HUES48 (cell line): ENCODE measurements around the gene ETV6.
"Not testable (repeated sequence)": the region's sequence is repeated elsewhere in the genome, so short reads cannot be mapped to it uniquely, and the experiment has no call there.

ENCODE experiments used
- H3K27ac ChIP-seq: one replicate; pipeline ENCODE4 v1.7.0; 2013; ENCODE audit warnings: low read depth, low read length, inconsistent platforms
- H3K27me3 ChIP-seq: 2 replicates; pipeline ENCODE4 v1.6.1; 2013; ENCODE audit warnings: mild to moderate bottlenecking, low read length; ENCODE audit not compliant: control insufficient read depth, insufficient read depth
- H3K36me3 ChIP-seq: 2 replicates; pipeline ENCODE4 v1.6.1; 2013; ENCODE audit warnings: low read length; ENCODE audit not compliant: control insufficient read depth, insufficient read depth
- H3K4me1 ChIP-seq: 2 replicates; pipeline ENCODE4 v1.6.1; 2013; ENCODE audit warnings: mild to moderate bottlenecking, low read length; ENCODE audit not compliant: control insufficient read depth, insufficient read depth
- H3K4me3 ChIP-seq: 2 replicates; pipeline ENCODE4 v1.5.1; 2013; ENCODE audit warnings: mild to moderate bottlenecking, low read depth, low read length
- H3K9ac ChIP-seq: 2 replicates; pipeline ENCODE4 v1.6.1; 2013; ENCODE audit warnings: mild to moderate bottlenecking, low read depth, low read length, moderate library complexity
- H3K9me3 ChIP-seq: 2 replicates; pipeline ENCODE4 v1.6.1; 2013; ENCODE audit warnings: low read length; ENCODE audit not compliant: control insufficient read depth, insufficient read depth

ETV6 gene

GRCh38 chr12:11668611-11669010 lies 19.1 kb downstream of the ETV6 start:
- no peaks in the 10 kb centered on the region for H3K9me3 ChIP-seq
- peaks cover 22% of the 10 kb centered on the region for H3K4me1 ChIP-seq
- no peak overlapping the region for H3K4me3 ChIP-seq
- H3K27ac ChIP-seq: no peak overlapping the region
- H3K9ac ChIP-seq: no peak overlapping the region
- H3K36me3 ChIP-seq: no peaks in the 10 kb centered on the region
- no peaks in the 10 kb centered on the region for H3K27me3 ChIP-seq

DNA sequence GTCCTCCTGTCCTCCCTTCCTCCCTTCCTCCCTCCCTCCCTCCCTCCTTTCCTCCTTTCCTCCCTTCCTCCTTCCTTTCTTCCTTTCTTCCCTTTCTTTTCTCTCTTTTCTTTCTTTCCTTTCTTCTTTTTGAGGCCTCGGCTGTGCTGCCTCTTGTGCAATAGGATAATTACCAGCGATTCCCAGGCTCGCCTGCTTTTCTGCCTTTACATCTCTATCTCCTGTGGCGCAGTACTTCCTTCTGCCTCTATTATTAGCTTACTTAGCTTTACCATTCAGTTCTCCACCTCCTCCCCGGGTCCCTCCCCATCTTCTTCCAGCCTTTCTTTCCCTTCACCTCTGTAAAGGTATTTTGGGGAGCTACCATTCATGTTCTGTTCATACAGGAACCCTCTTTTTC lies 19.9 kb downstream of the ETV6 start:
- H3K27me3 ChIP-seq: no peaks in the 10 kb centered on the region
- H3K4me3 ChIP-seq: no peak overlapping the region
- no peaks in the 10 kb centered on the region for H3K36me3 ChIP-seq
- no peak overlapping the region for H3K9ac ChIP-seq
- H3K27ac ChIP-seq: no peak overlapping the region
- H3K9me3 ChIP-seq: no peaks in the 10 kb centered on the region
- H3K4me1 ChIP-seq: peaks cover 22% of the 10 kb centered on the region

- H3K27me3 ChIP-seq: no peaks in the 10 kb centered on the region
- H3K27ac ChIP-seq: no peak overlapping the region
- H3K9ac ChIP-seq: no peak overlapping the region
- H3K36me3 ChIP-seq: no peaks in the 10 kb centered on the region
- H3K9me3 ChIP-seq: no peaks in the 10 kb centered on the region
- no peak overlapping the region for H3K4me3 ChIP-seq
- peaks cover 11% of the 10 kb centered on the region for H3K4me1 ChIP-seq
Measured at GRCh38 chr12:11672256-11673191, 23.1 kb downstream of the ETV6 start.

GRCh38 chr12:11673666-11674461 lies 24.4 kb downstream of the ETV6 start:
- H3K9me3 ChIP-seq: no peaks in the 10 kb centered on the region
- no peak overlapping the region for H3K9ac ChIP-seq
- H3K36me3 ChIP-seq: no peaks in the 10 kb centered on the region
- H3K4me1 ChIP-seq: peaks cover 10% of the 10 kb centered on the region
- H3K4me3 ChIP-seq: no peak overlapping the region
- no peaks in the 10 kb centered on the region for H3K27me3 ChIP-seq
- no peak overlapping the region for H3K27ac ChIP-seq

GRCh38 chr12:11674894-11675390 lies 25.5 kb downstream of the ETV6 start:
- Histone ChIP-seq H3K27ac (no peak overlapping the region), H3K4me3 (no peak overlapping the region), H3K4me1 (peaks cover 7% of the 10 kb centered on the region), H3K9me3 (no peaks in the 10 kb centered on the region), H3K27me3 (no peaks in the 10 kb centered on the region), H3K36me3 (no peaks in the 10 kb centered on the region), H3K9ac (no peak overlapping the region)

DNA sequence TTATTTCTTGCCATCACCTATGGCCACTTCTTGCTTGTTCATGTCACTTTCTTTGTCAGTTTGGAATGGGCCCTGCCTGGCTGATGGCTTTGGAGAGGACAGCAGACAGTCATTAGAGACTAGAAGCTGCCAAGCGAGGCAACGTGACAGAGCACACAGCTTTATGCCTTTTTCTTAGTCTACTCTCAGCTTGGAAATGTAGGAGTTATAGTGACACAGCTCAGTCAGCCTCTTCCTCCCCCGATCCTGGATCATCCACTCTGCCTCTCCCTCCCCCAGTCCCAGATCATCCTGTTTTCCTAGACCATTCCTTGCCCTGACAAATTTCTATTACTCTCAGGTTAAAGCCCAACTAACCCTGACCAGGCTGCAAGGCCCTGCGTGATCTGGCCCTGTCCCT lies 26.6 kb downstream of the ETV6 start:
- H3K4me1 ChIP-seq: peaks cover 7% of the 10 kb centered on the region
- H3K4me3 ChIP-seq: no peak overlapping the region
- no peak overlapping the region for H3K27ac ChIP-seq

GRCh38 chr12:11677093-11677492 lies 27.6 kb downstream of the ETV6 start:
- H3K4me3 ChIP-seq: no peak overlapping the region
- no peak overlapping the region for H3K27ac ChIP-seq
- H3K36me3 ChIP-seq: no peaks in the 10 kb centered on the region
- peaks cover 7% of the 10 kb centered on the region for H3K4me1 ChIP-seq
- no peak overlapping the region for H3K9ac ChIP-seq
- no peaks in the 10 kb centered on the region for H3K9me3 ChIP-seq
- no peaks in the 10 kb centered on the region for H3K27me3 ChIP-seq

More for the DNA sequence above, 26.6 kb downstream of the ETV6 start:
- Histone ChIP-seq H3K9ac (no peak overlapping the region), H3K9me3 (no peaks in the 10 kb centered on the region), H3K27me3 (no peaks in the 10 kb centered on the region), H3K36me3 (no peaks in the 10 kb centered on the region)

DNA sequence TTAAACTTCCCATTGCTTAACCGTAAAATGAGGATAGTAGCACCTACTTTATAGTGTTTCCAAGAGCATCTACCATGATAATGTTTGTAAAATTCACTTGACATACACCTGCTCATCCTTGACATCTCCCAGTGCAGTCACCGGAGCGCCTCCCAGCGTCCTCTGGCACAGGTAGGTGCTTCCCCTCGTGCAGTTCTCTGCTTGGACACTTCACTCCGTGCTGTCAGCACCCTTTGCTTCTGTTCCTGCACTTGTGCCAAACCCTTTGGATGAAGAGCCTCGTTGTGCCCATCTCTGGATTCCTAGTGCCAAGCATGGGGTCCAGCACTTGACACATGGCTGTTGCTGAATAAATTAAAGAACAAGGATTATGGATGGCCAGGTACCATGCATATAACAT lies 28.3 kb downstream of the ETV6 start:
- no peak overlapping the region for H3K4me3 ChIP-seq
- H3K9me3 ChIP-seq: no peaks in the 10 kb centered on the region
- no peaks in the 10 kb centered on the region for H3K27me3 ChIP-seq

DNA sequence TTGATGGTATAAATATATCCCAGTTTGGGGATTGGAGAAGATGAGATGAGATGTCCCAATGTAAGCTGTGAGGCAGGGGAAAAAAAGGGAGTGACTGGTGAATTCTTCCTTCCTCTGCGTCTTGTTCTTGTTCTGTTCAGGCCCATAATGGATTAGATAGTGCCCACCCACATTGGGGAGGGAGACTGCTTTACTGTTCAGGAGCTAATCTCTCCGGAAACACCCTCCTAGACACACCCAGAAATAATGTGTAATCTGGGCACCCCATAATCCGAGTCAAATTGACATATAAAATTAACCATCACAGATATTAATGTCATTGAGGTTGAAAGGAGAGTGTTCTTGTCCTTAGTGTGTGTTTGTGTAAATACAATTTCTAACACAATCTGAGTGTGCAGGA lies 29.3 kb downstream of the ETV6 start:
- Histone ChIP-seq H3K9ac (no peak overlapping the region), H3K4me3 (no peak overlapping the region), H3K27me3 (no peaks in the 10 kb centered on the region), H3K36me3 (no peaks in the 10 kb centered on the region), H3K9me3 (no peaks in the 10 kb centered on the region), H3K27ac (no peak overlapping the region), H3K4me1 (no peaks in the 10 kb centered on the region)

More for the DNA sequence above, 28.3 kb downstream of the ETV6 start:
- Histone ChIP-seq H3K9ac (no peak overlapping the region), H3K4me1 (peaks cover under 1% of the 10 kb centered on the region; the same call in 1 of the 2 replicates), H3K27ac (no peak overlapping the region), H3K36me3 (no peaks in the 10 kb centered on the region)

DNA sequence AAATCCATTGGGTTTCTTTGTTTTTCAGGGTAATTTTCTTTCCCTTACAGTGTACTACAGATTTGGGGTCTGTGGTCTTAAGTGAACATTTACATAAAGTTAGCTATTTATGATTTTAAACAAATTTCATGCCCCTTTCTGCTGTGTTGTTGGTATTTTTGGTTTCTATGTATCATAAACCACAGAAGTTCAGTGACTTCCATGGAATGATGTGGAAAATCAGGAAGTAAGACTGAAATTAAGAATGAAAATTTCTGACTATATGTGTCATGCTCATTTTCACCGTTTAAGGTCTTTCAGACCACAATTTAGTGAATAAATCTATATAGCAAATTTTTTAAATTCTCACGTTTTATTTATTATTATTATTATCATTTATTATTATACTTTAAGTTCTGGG lies 31.7 kb downstream of the ETV6 start:
- Histone ChIP-seq H3K4me1 (peaks cover 5% of the 10 kb centered on the region; the same call in 1 of the 2 replicates), H3K9me3 (no peaks in the 10 kb centered on the region), H3K4me3 (no peak overlapping the region), H3K27me3 (no peaks in the 10 kb centered on the region), H3K36me3 (no peaks in the 10 kb centered on the region), H3K9ac (no peak overlapping the region), H3K27ac (no peak overlapping the region)

GRCh38 chr12:11681695-11682094 lies 32.2 kb downstream of the ETV6 start:
- not testable (repeated sequence) for H3K9me3 ChIP-seq, H3K4me3 ChIP-seq, H3K36me3 ChIP-seq, H3K4me1 ChIP-seq, H3K27me3 ChIP-seq, H3K27ac ChIP-seq, H3K9ac ChIP-seq
